Neural cell (in vitro differentiated cells): Measurements from ENCODE around the gene IFT80. TPM values are rescaled to one million over a fixed set of nuclear protein-coding genes. Genes with fewer than 3 reads are reported as not detected.

Experiments used
- H2AFZ ChIP-seq: fragments of 200-600, 300-800 bp; sonication (generic), shearing (Covaris generic); 2 replicates; pipeline ENCODE4 v1.6.0; 2014; ENCODE audit warnings: low read depth, mild to moderate bottlenecking, antibody characterized with exemption, low read length, moderate library complexity
- H3F3A ChIP-seq: fragments of 200-600 bp; shearing (Covaris generic); 2 replicates; pipeline ENCODE4 v1.6.1; 2016; ENCODE audit warnings: mild to moderate bottlenecking, moderate library complexity, mixed read lengths, antibody characterized with exemption, low read length; ENCODE audit not compliant: insufficient read depth, poor library complexity, severe bottlenecking
- H3K27ac ChIP-seq: fragments of 200-600, 300-800 bp; sonication (generic), shearing (Covaris generic); 2 replicates; pipeline ENCODE4 v1.5.1; 2014; ENCODE audit warnings: mild to moderate bottlenecking, low read length, moderate library complexity
- H3K27me3 ChIP-seq: fragments of 300-800, 200-600 bp; sonication (generic), shearing (Covaris generic); 2 replicates; pipeline ENCODE4 v1.6.0; 2014; ENCODE audit warnings: mild to moderate bottlenecking, low read depth, low read length, moderate library complexity; ENCODE audit not compliant: insufficient read depth
- H3K36me3 ChIP-seq: fragments of 300-800, 200-600 bp; sonication (generic), shearing (Covaris generic); 2 replicates; pipeline ENCODE4 v1.5.1; 2014; ENCODE audit warnings: mild to moderate bottlenecking, antibody characterized with exemption, low read length, moderate library complexity; ENCODE audit not compliant: insufficient read depth
- H3K4me2 ChIP-seq: fragments of 300-800, 200-600 bp; sonication (generic), shearing (Covaris generic); 2 replicates; pipeline ENCODE4 v1.6.0; 2014; ENCODE audit warnings: mild to moderate bottlenecking, low read length
- H3K4me3 ChIP-seq: fragments of 300-800, 200-600 bp; sonication (generic), shearing (Covaris generic); 2 replicates; pipeline ENCODE4 v1.5.1; 2014; ENCODE audit warnings: mild to moderate bottlenecking, low read length, moderate library complexity
- H3K79me2 ChIP-seq: fragments of 200-600 bp; shearing (Covaris generic); replicated peaks from 2 replicates; pipeline ENCODE4 v1.6.0; 2014; ENCODE audit warnings: mild to moderate bottlenecking, low read length, moderate library complexity; ENCODE audit not compliant: insufficient read depth
- H3K9ac ChIP-seq: fragments of 300-800, 200-600 bp; sonication (generic), shearing (Covaris generic); 2 replicates; pipeline ENCODE4 v1.6.1; 2016; ENCODE audit warnings: mild to moderate bottlenecking, low read length, mixed read lengths
- H3K9me2 ChIP-seq: fragments of 200-600 bp; shearing (Covaris generic); 2 replicates; pipeline ENCODE4 v1.6.1; 2016; ENCODE audit warnings: mild to moderate bottlenecking, low read length, mixed read lengths; ENCODE audit not compliant: insufficient read depth
- H3K9me3 ChIP-seq: fragments of 200-600, 300-800 bp; sonication (generic), shearing (Covaris generic); 2 replicates; pipeline ENCODE4 v1.6.1; 2016; ENCODE audit warnings: mild to moderate bottlenecking, mixed run types, low read length, moderate library complexity, mixed read lengths
- H4K20me1 ChIP-seq: fragments of 200-600 bp; shearing (Covaris generic); 2 replicates; pipeline ENCODE4 v1.6.1; 2016; ENCODE audit warnings: mild to moderate bottlenecking, mixed run types; ENCODE audit not compliant: insufficient read depth
- CTCF ChIP-seq: fragments of 450-650 bp; IDR thresholded peaks from 2 replicates; pipeline ENCODE4 v1.5.1; 2014; ENCODE audit warnings: antibody characterized with exemption, mild to moderate bottlenecking, moderate library complexity; ENCODE audit not compliant: poor library complexity, severe bottlenecking
- EP300 ChIP-seq: fragments of 450-650 bp; conservative IDR thresholded peaks from 2 replicates; pipeline ENCODE4 v1.6.1; 2014; ENCODE audit warnings: antibody characterized with exemption, mild to moderate bottlenecking, moderate library complexity; ENCODE audit not compliant: poor library complexity, severe bottlenecking
- EZH2 ChIP-seq: fragments of 200-600, 300-800 bp; shearing (Covaris generic), sonication (generic); IDR thresholded peaks from 2 replicates; pipeline ENCODE4 v1.6.1; 2014; ENCODE audit warnings: antibody characterized with exemption, low read length, borderline replicate concordance, mild to moderate bottlenecking; ENCODE audit not compliant: insufficient read depth, poor library complexity, severe bottlenecking
- MXI1 ChIP-seq: fragments of 450-650 bp; conservative IDR thresholded peaks from 2 replicates; pipeline ENCODE4 v1.6.1; 2014; ENCODE audit warnings: antibody characterized with exemption, mild to moderate bottlenecking; ENCODE audit not compliant: poor library complexity, severe bottlenecking
- POLR2AphosphoS5 ChIP-seq: IDR thresholded peaks from 2 replicates; pipeline ENCODE4 v1.6.1; 2012
- RAD21 ChIP-seq: fragments of 450-650 bp; conservative IDR thresholded peaks from 2 replicates; pipeline ENCODE4 v1.6.1; 2014; ENCODE audit warnings: antibody characterized with exemption, mild to moderate bottlenecking, moderate library complexity
- REST ChIP-seq: IDR thresholded peaks from 2 replicates; pipeline ENCODE4 v1.6.1; 2012; ENCODE audit warnings: borderline replicate concordance
- SMC3 ChIP-seq: fragments of 450-650 bp; conservative IDR thresholded peaks from 2 replicates; pipeline ENCODE4 v1.6.1; 2014; ENCODE audit warnings: antibody characterized with exemption, mild to moderate bottlenecking, moderate library complexity; ENCODE audit not compliant: poor library complexity
- TAF1 ChIP-seq: IDR thresholded peaks from 2 replicates; pipeline ENCODE4 v1.6.1; 2012; ENCODE audit warnings: low read depth
- polyA plus RNA-seq: library from polyadenylated mRNA; depleted of rRNA; stranded (reverse); fragments of >200 nt; gene quantifications from 2 replicates; pipeline ENCODE4 v1.2.3, GENCODE V29; 2014

Gene IFT80
- polyA plus RNA-seq, 1 donor from 2014 or later: 59.9 TPM

- Histone ChIP-seq H3K27me3 (no peaks in the 10 kb centered on the region), H3K36me3 (no peaks in the 10 kb centered on the region), H3F3A (no peaks in the 10 kb centered on the region), H3K9me2 (no peaks in the 10 kb centered on the region), H4K20me1 (no peaks in the 10 kb centered on the region), H3K9me3 (no peaks in the 10 kb centered on the region), H3K4me3 (no peak overlapping the region), H3K9ac (no peak overlapping the region), H3K79me2 (no peaks in the 10 kb centered on the region), H3K27ac (no peak overlapping the region), H3K4me2 (no peak overlapping the region), H2AFZ (no peak overlapping the region)
- TF ChIP-seq RAD21 (no peak), POLR2AphosphoS5 (no peak), EP300 (no peak), EZH2 (no peak), SMC3 (no peak), REST (no peak)
Observed at GRCh38 chr3:160374925-160375324, 24.1 kb downstream of the IFT80 start.

- no peaks in the 10 kb centered on the region for H3K36me3 ChIP-seq
- no peaks in the 10 kb centered on the region for H3K9me3 ChIP-seq
- no peak overlapping the region for H3K4me2 ChIP-seq
- H3K79me2 ChIP-seq: no peaks in the 10 kb centered on the region
- H4K20me1 ChIP-seq: no peaks in the 10 kb centered on the region
- no peak overlapping the region for H2AFZ ChIP-seq
- no peak overlapping the region for H3K4me3 ChIP-seq
- H3K9ac ChIP-seq: no peak overlapping the region
- no peaks in the 10 kb centered on the region for H3K9me2 ChIP-seq
- H3K27ac ChIP-seq: no peak overlapping the region
- no peaks in the 10 kb centered on the region for H3F3A ChIP-seq
- no peaks in the 10 kb centered on the region for H3K27me3 ChIP-seq
- no peak for TF ChIP-seq REST
- TF ChIP-seq EP300: no peak
- TF ChIP-seq RAD21: no peak
- TF ChIP-seq POLR2AphosphoS5: no peak
- no peak for TF ChIP-seq TAF1
- TF ChIP-seq MXI1: no peak
- no peak for TF ChIP-seq EZH2
- TF ChIP-seq CTCF: no peak
Observed at GRCh38 chr3:160374472-160374871, 24.6 kb downstream of the IFT80 start.
